DND-41 (cell line): Measurements from ENCODE around the gene PIGBOS1.
"Not testable (repeated sequence)": the region's sequence is repeated elsewhere in the genome, so short reads cannot be mapped to it uniquely, and the experiment has no call there.

ENCODE experiments used
- ATAC-seq: fragments of 200-7000 bp; cut with Tn5 transposase; 3 replicates; pipeline ENCODE4 v1.9.1; 2021; ENCODE audit warnings: low read depth; ENCODE audit not compliant: insufficient read depth
- DNase-seq: peaks from one replicate; pipeline ENCODE4 v3.0.0-alpha.2; 2020
- H2AFZ ChIP-seq: 2 replicates; pipeline ENCODE4 v1.6.0; 2012; ENCODE audit warnings: low read depth, low read length
- H3K27ac ChIP-seq: 2 replicates; pipeline ENCODE4 v1.5.1; 2012; ENCODE audit warnings: low read length, inconsistent platforms
- H3K27me3 ChIP-seq: fragments of 200-600 bp; sonication (generic); 2 replicates; pipeline ENCODE4 v1.6.0; 2012; ENCODE audit warnings: low read length, mild to moderate bottlenecking, inconsistent platforms; ENCODE audit not compliant: insufficient read depth, poor library complexity
- H3K36me3 ChIP-seq: 2 replicates; pipeline ENCODE4 v1.5.1; 2012; ENCODE audit warnings: low read length, inconsistent platforms; ENCODE audit not compliant: insufficient read depth
- H3K4me1 ChIP-seq: 2 replicates; pipeline ENCODE4 v1.5.1; 2012; ENCODE audit warnings: mild to moderate bottlenecking, low read length; ENCODE audit not compliant: insufficient read depth
- H3K4me2 ChIP-seq: 2 replicates; pipeline ENCODE4 v1.6.0; 2012; ENCODE audit warnings: mild to moderate bottlenecking, moderate library complexity, low read length, inconsistent platforms; ENCODE audit not compliant: insufficient read depth
- H3K4me3 ChIP-seq, 2 experiments: fragments of 200-600 bp in 1 of 2; shearing (Covaris generic) in 1 of 2; 2 replicates each; pipeline ENCODE4 v1.5.1; 2012 to 2016; ENCODE audit warnings: inconsistent platforms in 2 of 2, low read length in 2 of 2, mild to moderate bottlenecking in 2 of 2, low read depth in 1 of 2, moderate library complexity in 1 of 2
- H3K79me2 ChIP-seq: 2 replicates; pipeline ENCODE4 v1.6.0; 2012; ENCODE audit warnings: low read length, inconsistent platforms; ENCODE audit not compliant: insufficient read depth
- H3K9ac ChIP-seq: 2 replicates; pipeline ENCODE4 v1.6.0; 2012; ENCODE audit warnings: low read depth, mild to moderate bottlenecking, inconsistent platforms, low read length, moderate library complexity
- H3K9me3 ChIP-seq: 2 replicates; pipeline ENCODE4 v1.5.1; 2012; ENCODE audit warnings: low read length, moderate library complexity, mild to moderate bottlenecking, inconsistent platforms; ENCODE audit not compliant: insufficient read depth, severe bottlenecking
- H4K20me1 ChIP-seq: 2 replicates; pipeline ENCODE4 v1.6.0; 2012; ENCODE audit warnings: low read length; ENCODE audit not compliant: insufficient read depth
- CTCF ChIP-seq: IDR thresholded peaks from 2 replicates; pipeline ENCODE4 v1.5.1; 2012; ENCODE audit warnings: borderline replicate concordance, low read length, moderate library complexity, mild to moderate bottlenecking; ENCODE audit not compliant: poor library complexity, severe bottlenecking; ENCODE audit errors: extremely low read depth
- EZH2 ChIP-seq: IDR thresholded peaks from 3 replicates; pipeline ENCODE4 v1.6.1; 2012; ENCODE audit warnings: borderline replicate concordance, low read depth, mild to moderate bottlenecking, moderate library complexity, low read length, inconsistent platforms; ENCODE audit not compliant: severe bottlenecking

PIGBOS1 gene

DNA sequence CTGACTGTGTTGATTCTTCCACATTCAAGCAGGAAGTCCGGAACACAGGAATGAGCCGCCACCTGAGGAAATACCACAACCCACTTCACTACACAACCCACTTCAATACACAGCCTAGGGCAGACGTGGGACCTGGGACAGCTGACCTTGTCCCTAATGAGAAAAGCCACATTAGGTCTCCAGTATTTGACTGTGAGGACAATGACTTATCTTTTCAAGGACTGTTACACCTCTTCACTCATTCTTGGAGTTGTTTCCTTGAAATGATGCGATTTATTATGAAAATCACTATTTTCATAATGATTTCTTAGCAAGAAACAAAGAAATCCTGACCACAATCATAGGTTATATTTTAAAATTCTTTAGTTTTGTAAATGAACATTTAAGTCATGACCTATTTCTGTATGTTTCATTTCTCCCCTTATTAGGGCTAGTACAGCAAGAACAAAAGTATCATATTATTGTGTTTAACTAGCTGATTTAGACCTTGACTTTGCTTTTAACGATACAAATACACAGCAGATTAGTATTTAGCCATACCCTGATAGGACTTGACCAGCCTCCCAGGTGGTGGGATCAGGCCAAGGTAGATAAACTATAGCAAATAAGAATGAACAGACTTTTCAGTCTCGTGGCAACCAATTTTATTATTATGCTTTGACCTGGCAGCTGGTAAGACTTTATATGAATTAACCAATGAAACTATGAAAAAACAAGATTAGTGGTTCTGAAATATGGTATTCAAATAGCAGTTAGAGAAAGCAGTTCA lies 35.4 kb downstream of the PIGBOS1 start:
- no peak overlapping the region for H3K4me3 ChIP-seq
- TF ChIP-seq CTCF (no peak), EZH2 (no peak)
- H3K4me1 ChIP-seq: 0 out of 2 replicates have a peak, but pooled peaks cover 4% of the 10 kb centered on the region
- ATAC-seq (no peak), DNase-seq (no peak)
- H2AFZ ChIP-seq: no peak overlapping the region
- no peak overlapping the region for H3K9ac ChIP-seq
- no peak overlapping the region for H3K27ac ChIP-seq
- no peaks in the 10 kb centered on the region for H3K79me2 ChIP-seq
- H3K9me3 ChIP-seq: no peaks in the 10 kb centered on the region
- no peaks in the 10 kb centered on the region for H4K20me1 ChIP-seq
- no peaks in the 10 kb centered on the region for H3K36me3 ChIP-seq
- no peak overlapping the region for H3K4me2 ChIP-seq
- H3K27me3 ChIP-seq: no peaks in the 10 kb centered on the region

DNA sequence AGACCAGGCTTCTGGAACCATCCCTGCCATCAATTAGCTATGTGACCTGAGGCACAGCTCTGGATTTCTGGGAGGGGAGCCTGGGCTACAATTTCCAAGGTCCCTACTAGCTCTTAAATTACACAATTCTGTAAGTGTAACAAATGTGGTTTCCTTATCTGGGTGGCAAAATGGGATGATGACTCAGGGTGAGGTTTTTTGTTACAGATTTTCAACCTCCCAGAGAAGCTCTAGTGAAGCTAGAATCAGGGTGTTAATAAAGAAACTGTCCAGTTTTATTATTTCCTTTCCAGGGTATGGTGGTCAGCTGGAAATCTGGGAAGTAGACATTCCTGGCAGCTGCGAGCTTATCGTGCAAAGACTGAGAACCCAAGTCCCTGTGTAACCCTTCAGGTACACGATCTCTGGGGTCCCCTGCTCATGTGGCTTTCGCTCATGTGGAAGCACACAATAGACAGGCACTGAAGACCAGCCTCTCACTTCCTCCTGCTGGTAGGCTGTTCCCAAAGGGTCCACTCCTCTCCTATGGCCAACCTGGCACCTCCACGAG lies 36.6 kb downstream of the PIGBOS1 start:
- Histone ChIP-seq H3K4me2 (no peak overlapping the region), H3K4me3 (no peak overlapping the region), H3K79me2 (no peaks in the 10 kb centered on the region), H3K27ac (no peak overlapping the region), H3K27me3 (no peaks in the 10 kb centered on the region), H3K36me3 (no peaks in the 10 kb centered on the region), H3K9me3 (no peaks in the 10 kb centered on the region), H4K20me1 (no peaks in the 10 kb centered on the region), H3K9ac (no peak overlapping the region), H3K4me1 (peaks cover 9% of the 10 kb centered on the region), H2AFZ (no peak overlapping the region)
- DNase-seq (no peak), ATAC-seq (no peak)
- no peak for TF ChIP-seq CTCF
- TF ChIP-seq EZH2: no peak

GRCh38 chr15:55281517-55282228 lies 37.2 kb downstream of the PIGBOS1 start:
- no peak overlapping the region for H3K4me2 ChIP-seq
- H3K4me1 ChIP-seq: peaks cover 16% of the 10 kb centered on the region
- no peaks in the 10 kb centered on the region for H3K27me3 ChIP-seq
- H3K9me3 ChIP-seq: no peaks in the 10 kb centered on the region
- no peaks in the 10 kb centered on the region for H3K36me3 ChIP-seq
- TF ChIP-seq CTCF (no peak), EZH2 (no peak)
- no peak overlapping the region for H3K4me3 ChIP-seq
- H3K9ac ChIP-seq: no peak overlapping the region
- H4K20me1 ChIP-seq: no peaks in the 10 kb centered on the region
- no peak for DNase-seq
- H2AFZ ChIP-seq: no peak overlapping the region
- no peak for ATAC-seq
- H3K79me2 ChIP-seq: no peaks in the 10 kb centered on the region
- H3K27ac ChIP-seq: no peak overlapping the region

- H3K27ac ChIP-seq, ATAC-seq, H3K79me2 ChIP-seq, H3K4me2 ChIP-seq, DNase-seq, H3K4me3 ChIP-seq, H3K9me3 ChIP-seq, H2AFZ ChIP-seq, H3K9ac ChIP-seq, H3K36me3 ChIP-seq, H4K20me1 ChIP-seq, H3K27me3 ChIP-seq: not testable (repeated sequence)
- H3K4me1 ChIP-seq: peaks cover 16% of the 10 kb centered on the region
Observed at GRCh38 chr15:55280589-55280988, 38.3 kb downstream of the PIGBOS1 start.
